WTC11 (cell line): ENCODE measurements around the gene RAB35. TPM values are rescaled to one million over a fixed set of nuclear protein-coding genes. Genes with fewer than 3 reads are reported as not detected.

Source experiments
- ATAC-seq: fragments of 200-7000 bp; cut with Tn5 transposase; 2 replicates; pipeline ENCODE4 v1.10.0; 2021; ENCODE audit warnings: mild to moderate bottlenecking, moderate library complexity
- CTCF ChIA-PET: fragments of 300-600 bp; sonication (Branson Sonifier 250); formaldehyde crosslinking; loops from one replicate; lab custom pipeline; 2021; ENCODE audit warnings: antibody characterized with exemption; lab: Charles Lee
- POLR2A ChIA-PET: fragments of 350-600 bp; sonication (Branson Sonifier 250); formaldehyde crosslinking; loops from one replicate; lab custom pipeline; 2021; ENCODE audit warnings: antibody characterized with exemption; lab: Charles Lee
- DNase-seq: peaks from one replicate; pipeline ENCODE4 v3.0.0; 2021; ENCODE audit warnings: low spot score
- H3K27ac Mint-ChIP-seq: 2 replicates; pipeline ENCODE4 v1.8.0; 2021; ENCODE audit warnings: mixed read lengths
- H3K27me3 Mint-ChIP-seq: 2 replicates; pipeline ENCODE4 v1.8.0; 2021; ENCODE audit warnings: low read depth, mild to moderate bottlenecking, moderate library complexity, mixed read lengths
- H3K36me3 Mint-ChIP-seq: 2 replicates; pipeline ENCODE4 v1.8.0; 2021; ENCODE audit warnings: mixed read lengths
- H3K4me1 Mint-ChIP-seq: 2 replicates; pipeline ENCODE4 v1.8.0; 2022; ENCODE audit warnings: mixed read lengths
- H3K4me3 Mint-ChIP-seq: 2 replicates; pipeline ENCODE4 v1.8.0; 2021; ENCODE audit warnings: mild to moderate bottlenecking, moderate library complexity, mixed read lengths
- H3K9me3 Mint-ChIP-seq: 2 replicates; pipeline ENCODE4 v1.8.0; 2021; ENCODE audit warnings: mixed read lengths
- E2F5 ChIP-seq: sonication (generic); formaldehyde crosslinking; IDR thresholded peaks from 2 replicates; pipeline ENCODE4 v1.8.1; 2022; ENCODE audit warnings: mild to moderate bottlenecking, moderate library complexity, missing genetic modification reagents
- ETV6 ChIP-seq: sonication (generic); formaldehyde crosslinking; IDR thresholded peaks from 2 replicates; pipeline ENCODE4 v1.8.1; 2022; ENCODE audit warnings: mild to moderate bottlenecking, missing genetic modification reagents
- FOXP4 ChIP-seq: sonication (generic); formaldehyde crosslinking; IDR thresholded peaks from 2 replicates; pipeline ENCODE4 v1.8.0; 2022; ENCODE audit warnings: mild to moderate bottlenecking, missing genetic modification reagents
- GABPB1 ChIP-seq: sonication (generic); formaldehyde crosslinking; IDR thresholded peaks from 2 replicates; pipeline ENCODE4 v1.8.1; 2023; ENCODE audit warnings: mild to moderate bottlenecking, missing genetic modification reagents
- IRF2 ChIP-seq: sonication (generic); formaldehyde crosslinking; IDR thresholded peaks from 2 replicates; pipeline ENCODE4 v1.8.0; 2022; ENCODE audit warnings: low read depth, missing genetic modification reagents, borderline replicate concordance
- MAX ChIP-seq: sonication (generic); formaldehyde crosslinking; IDR thresholded peaks from 2 replicates; pipeline ENCODE4 v1.8.0; 2022; ENCODE audit warnings: mild to moderate bottlenecking, missing genetic modification reagents
- NR2C2 ChIP-seq: sonication (generic); formaldehyde crosslinking; IDR thresholded peaks from 2 replicates; pipeline ENCODE4 v1.8.0; 2022; ENCODE audit warnings: mild to moderate bottlenecking, missing genetic modification reagents
- STAT6 ChIP-seq: sonication (generic); formaldehyde crosslinking; conservative IDR thresholded peaks from 2 replicates; pipeline ENCODE4 v1.8.1; 2023; ENCODE audit warnings: mild to moderate bottlenecking, low read depth, missing genetic modification reagents, moderate library complexity
- TEAD1 ChIP-seq: sonication (generic); formaldehyde crosslinking; IDR thresholded peaks from 2 replicates; pipeline ENCODE4 v1.8.0; 2022; ENCODE audit warnings: mild to moderate bottlenecking, missing genetic modification reagents
- TP53 ChIP-seq: sonication (generic); formaldehyde crosslinking; IDR thresholded peaks from 2 replicates; pipeline ENCODE4 v1.8.1; 2023; ENCODE audit warnings: mild to moderate bottlenecking, missing genetic modification reagents
- ZNF532 ChIP-seq: fragments of 250-450 bp; sonication (Bioruptor Pico); IDR thresholded peaks from 2 replicates; pipeline ENCODE4 v1.9.0; 2021; ENCODE audit warnings: mild to moderate bottlenecking, borderline replicate concordance
- total RNA-seq: library from RNA; stranded (reverse); gene quantifications from 3 replicates; pipeline ENCODE4 v1.2.3, GENCODE V29; 2021

Gene RAB35
- total RNA-seq, 1 experiment from 2014 or later, result 44.5 TPM

GRCh38 chr12:120056739-120057138, 59.8 kb downstream of the RAB35 start:
- CTCF ChIA-PET, result interaction anchor here (0.5 kb wide), 1 partner anchor 1738 kb away, joined by 3 read pairs; no protein-coding TSS in a partner anchor
- Mint-ChIP-seq H3K27me3 (no peaks in the 10 kb centered on the region), H3K27ac (no peak overlapping the region)

GRCh38 chr12:120055231-120056000, 61.1 kb downstream of the RAB35 start:
- Mint-ChIP-seq H3K27ac (peak overlapping the region; percentile 41; the same call in 1 of the 2 replicates), H3K4me1 (no peaks in the 10 kb centered on the region), H3K36me3 (peaks cover 4% of the 10 kb centered on the region; the same call in 1 of the 2 replicates)
- DNase-seq, result no peak
- POLR2A ChIA-PET, result no interaction called here
- peak; percentile 64; the same call in 1 of the 2 replicates for TF ChIP-seq GABPB1 (CRISPR knock-in tag)
- no peak for TF ChIP-seq ZNF532 (CRISPR knock-in tag)
- TF ChIP-seq, all 79 proteins: peak for 1
- no peaks in the 10 kb centered on the region for H3K27me3 Mint-ChIP-seq
- H3K4me3 Mint-ChIP-seq, result no peak overlapping the region
- peaks cover 8% of the 10 kb centered on the region for H3K9me3 Mint-ChIP-seq
- CTCF ChIA-PET, result no interaction called here
- no peak for ATAC-seq

More at GRCh38 chr12:120056739-120057138, 59.8 kb downstream of the RAB35 start:
- H3K4me3 Mint-ChIP-seq, result no peak overlapping the region
- H3K9me3 Mint-ChIP-seq, result peaks cover 4% of the 10 kb centered on the region
- no peak for DNase-seq
- POLR2A ChIA-PET, result no interaction called here
- TF ChIP-seq TEAD1 (no peak), NR2C2 (CRISPR knock-in tag) (no peak), IRF2 (CRISPR knock-in tag) (no peak), FOXP4 (CRISPR knock-in tag) (no peak), E2F5 (CRISPR knock-in tag) (no peak), STAT6 (CRISPR knock-in tag) (no peak)
- no peaks in the 10 kb centered on the region for H3K4me1 Mint-ChIP-seq
- ATAC-seq, result no peak
- peaks cover 1% of the 10 kb centered on the region; the same call in 1 of the 2 replicates for H3K36me3 Mint-ChIP-seq

- Mint-ChIP-seq H3K4me3 (no peak overlapping the region), H3K27me3 (no peaks in the 10 kb centered on the region), H3K9me3 (peaks cover 8% of the 10 kb centered on the region), H3K27ac (no peak overlapping the region), H3K36me3 (peaks cover 4% of the 10 kb centered on the region; the same call in 1 of the 2 replicates), H3K4me1 (no peaks in the 10 kb centered on the region)
- ChIA-PET POLR2A (no interaction called here), CTCF (no interaction called here)
- ATAC-seq (no peak), DNase-seq (no peak)
- TF ChIP-seq TP53 (no peak), ETV6 (CRISPR knock-in tag) (no peak), MAX (CRISPR knock-in tag) (no peak)
These were observed 62.3 kb downstream of the RAB35 start for GRCh38 chr12:120054293-120054692.
